Measurements from ENCODE around the gene AP2M1. TPM values are rescaled to one million over a fixed set of nuclear protein-coding genes. Genes with fewer than 3 reads are reported as not detected.

AP2M1 gene
- total RNA-seq, 4 donors from 2014 or later = 178 to 227 (median 198) TPM

GRCh38 chr3:184158404-184158803 lies 16.3 kb upstream of the AP2M1 start:
- no peak for TF ChIP-seq CTCF (IDR thresholded peaks at IDR 0.05; ENCODE audit: low read depth)

GRCh38 chr3:184160456-184160855 lies 14.2 kb upstream of the AP2M1 start:
- no peak for TF ChIP-seq CTCF (IDR thresholded peaks at IDR 0.05; ENCODE audit: low read depth)

GRCh38 chr3:184164648-184165330 lies 9.9 kb upstream of the AP2M1 start:
- no peak for TF ChIP-seq CTCF (IDR thresholded peaks at IDR 0.05; ENCODE audit: low read depth)

GRCh38 chr3:184165543-184165942 lies 9.1 kb upstream of the AP2M1 start:
- no peak for TF ChIP-seq CTCF (IDR thresholded peaks at IDR 0.05; ENCODE audit: low read depth)

- no peak for TF ChIP-seq CTCF (IDR thresholded peaks at IDR 0.05; ENCODE audit: low read depth)
Measured at GRCh38 chr3:184166671-184167070, 8.0 kb upstream of the AP2M1 start.

- no peak for TF ChIP-seq CTCF (IDR thresholded peaks at IDR 0.05; ENCODE audit: low read depth)
Measured at GRCh38 chr3:184167786-184168185, 6.9 kb upstream of the AP2M1 start.

- TF ChIP-seq CTCF (IDR thresholded peaks at IDR 0.05; ENCODE audit: low read depth) = no peak
Measured at GRCh38 chr3:184168363-184169120, 6.1 kb upstream of the AP2M1 start.
